ENCODE data around the gene TIAL1.
"Not testable (repeated sequence)": the region's sequence is repeated elsewhere in the genome, so short reads cannot be mapped to it uniquely, and the experiment has no call there.

The TIAL1 gene

GRCh38 chr10:119550827-119551226 is 45.9 kb downstream of the TIAL1 start:
- DNase-seq (ENCODE audit: low read depth in 1 of 2, low spot score in 1 of 2), result no peak

- DNase-seq (ENCODE audit: low read depth in 1 of 2, low spot score in 1 of 2), result no peak
Observed at GRCh38 chr10:119549247-119549999, 47.3 kb downstream of the TIAL1 start.

- DNase-seq (ENCODE audit: low read depth in 1 of 2, low spot score in 1 of 2), result no peak
Observed at GRCh38 chr10:119546009-119546408, 50.8 kb downstream of the TIAL1 start.

- no peak for DNase-seq (ENCODE audit: low read depth in 1 of 2, low spot score in 1 of 2)
Observed at GRCh38 chr10:119545310-119545709, 51.5 kb downstream of the TIAL1 start.

- DNase-seq (ENCODE audit: low read depth in 1 of 2, low spot score in 1 of 2), result no peak
Observed at GRCh38 chr10:119543814-119544642, 52.7 kb downstream of the TIAL1 start.

GRCh38 chr10:119542988-119543813 is 53.6 kb downstream of the TIAL1 start:
- DNase-seq (ENCODE audit: low read depth in 1 of 2, low spot score in 1 of 2), result peak; percentile 42 to 48

- peak; percentile 66 to 73 for DNase-seq (ENCODE audit: low read depth in 1 of 2, low spot score in 1 of 2)
Observed at GRCh38 chr10:119542357-119542987, 54.3 kb downstream of the TIAL1 start, which contains the start of gene RGS10. TSS of gene RGS10 (minus strand) at chr10:119542719. CDS start at chr10:119542638, 81 bp downstream.

- peak; percentile 27 to 50 for DNase-seq (ENCODE audit: low read depth in 1 of 2, low spot score in 1 of 2)
Observed at GRCh38 chr10:119541459-119542356, 55.1 kb downstream of the TIAL1 start.

- DNase-seq (ENCODE audit: low read depth in 1 of 2, low spot score in 1 of 2), result no peak
Observed at GRCh38 chr10:119541046-119541445, 55.7 kb downstream of the TIAL1 start.

GRCh38 chr10:119540038-119540437 is 56.7 kb downstream of the TIAL1 start:
- no peak for DNase-seq (ENCODE audit: low read depth in 1 of 2, low spot score in 1 of 2)

GRCh38 chr10:119539359-119539825 is 57.4 kb downstream of the TIAL1 start:
- DNase-seq (ENCODE audit: low read depth in 1 of 2, low spot score in 1 of 2), result no peak

GRCh38 chr10:119538632-119539358 is 58.0 kb downstream of the TIAL1 start:
- no peak for DNase-seq (ENCODE audit: low read depth in 1 of 2, low spot score in 1 of 2)

- no peak for DNase-seq (ENCODE audit: low read depth in 1 of 2, low spot score in 1 of 2)
Observed at GRCh38 chr10:119537953-119538630, 58.7 kb downstream of the TIAL1 start.

- no peak for DNase-seq (ENCODE audit: low read depth in 1 of 2, low spot score in 1 of 2)
Observed at GRCh38 chr10:119536508-119537025, 60.2 kb downstream of the TIAL1 start.

GRCh38 chr10:119535837-119536507 is 60.8 kb downstream of the TIAL1 start:
- no peak for DNase-seq (ENCODE audit: low read depth in 1 of 2, low spot score in 1 of 2)

GRCh38 chr10:119535305-119535704 is 61.5 kb downstream of the TIAL1 start:
- no peak for DNase-seq (ENCODE audit: low read depth in 1 of 2, low spot score in 1 of 2)

GRCh38 chr10:119533473-119533872 is 63.3 kb downstream of the TIAL1 start:
- DNase-seq (ENCODE audit: low read depth in 1 of 2, low spot score in 1 of 2), result no peak

GRCh38 chr10:119532791-119533190 is 64.0 kb downstream of the TIAL1 start:
- DNase-seq (ENCODE audit: low read depth in 1 of 2, low spot score in 1 of 2), result not testable (repeated sequence)
